HG03575 (cell line): ENCODE measurements around the gene KCNK17.

Experiments
- ATAC-seq: cut with Tn5 transposase; IDR thresholded peaks from one replicate; pipeline ENCODE4 v1.9.1; 2021; ENCODE audit not compliant: unreplicated experiment, insufficient number of reproducible peaks, low FRiP score; ENCODE audit errors: extremely low read depth

The KCNK17 gene

DNA sequence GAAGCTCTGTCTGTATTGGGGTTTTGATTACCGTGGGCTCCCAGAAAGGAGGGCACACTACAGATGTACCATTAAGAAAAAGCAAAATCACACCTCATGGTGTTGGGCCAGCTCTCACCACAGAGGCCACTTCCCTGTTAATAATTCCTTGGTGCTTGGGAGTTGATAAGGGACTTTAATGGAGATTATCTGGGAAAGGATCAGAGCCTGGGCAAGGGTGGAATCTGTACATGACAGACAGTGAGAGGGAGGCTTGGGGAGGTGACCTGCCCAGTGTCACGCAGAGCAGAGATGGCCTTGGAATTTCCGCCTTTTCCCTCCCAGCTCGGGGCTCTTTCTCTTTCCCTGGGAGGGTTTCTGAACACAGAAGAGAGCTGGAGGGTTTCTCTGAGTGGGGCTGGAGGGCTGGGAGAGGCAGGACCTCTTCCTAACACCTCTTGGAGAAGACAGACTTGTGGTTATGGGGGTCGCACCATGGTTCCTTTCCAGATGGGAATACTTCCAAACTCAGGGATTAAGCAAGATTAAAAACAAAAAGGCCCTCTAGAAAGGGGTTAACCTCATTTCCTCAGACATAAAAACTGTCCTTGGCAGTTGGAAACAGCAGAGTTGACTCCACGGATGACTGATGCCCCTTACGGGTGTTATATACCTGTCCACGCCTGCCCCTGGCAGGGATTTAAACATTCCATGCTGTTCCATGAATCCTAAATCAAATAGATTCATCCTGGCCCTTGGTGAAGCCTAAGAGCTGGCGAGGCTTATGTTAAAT lies 25.1 kb upstream of the KCNK17 start:
- no peak for ATAC-seq

DNA sequence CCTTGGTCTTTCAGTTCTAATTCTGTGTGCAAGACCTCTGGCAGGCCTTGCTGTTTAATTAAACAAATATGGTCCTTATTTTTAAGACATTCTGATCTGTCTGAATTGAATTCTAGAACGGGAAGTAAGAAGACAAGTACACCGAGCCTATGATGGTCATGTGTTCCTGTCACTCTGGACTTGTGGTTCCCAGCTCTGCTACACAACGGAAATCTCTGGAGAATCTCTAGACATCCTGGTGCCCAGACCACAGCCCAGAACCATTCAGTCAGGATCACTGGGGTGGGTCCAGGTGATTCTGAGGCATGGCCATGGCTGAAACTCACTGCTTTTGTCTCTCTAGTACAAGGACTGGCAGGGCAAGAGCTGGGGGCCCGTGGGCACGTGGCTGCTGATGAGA lies 24.2 kb upstream of the KCNK17 start:
- ATAC-seq: no peak

DNA sequence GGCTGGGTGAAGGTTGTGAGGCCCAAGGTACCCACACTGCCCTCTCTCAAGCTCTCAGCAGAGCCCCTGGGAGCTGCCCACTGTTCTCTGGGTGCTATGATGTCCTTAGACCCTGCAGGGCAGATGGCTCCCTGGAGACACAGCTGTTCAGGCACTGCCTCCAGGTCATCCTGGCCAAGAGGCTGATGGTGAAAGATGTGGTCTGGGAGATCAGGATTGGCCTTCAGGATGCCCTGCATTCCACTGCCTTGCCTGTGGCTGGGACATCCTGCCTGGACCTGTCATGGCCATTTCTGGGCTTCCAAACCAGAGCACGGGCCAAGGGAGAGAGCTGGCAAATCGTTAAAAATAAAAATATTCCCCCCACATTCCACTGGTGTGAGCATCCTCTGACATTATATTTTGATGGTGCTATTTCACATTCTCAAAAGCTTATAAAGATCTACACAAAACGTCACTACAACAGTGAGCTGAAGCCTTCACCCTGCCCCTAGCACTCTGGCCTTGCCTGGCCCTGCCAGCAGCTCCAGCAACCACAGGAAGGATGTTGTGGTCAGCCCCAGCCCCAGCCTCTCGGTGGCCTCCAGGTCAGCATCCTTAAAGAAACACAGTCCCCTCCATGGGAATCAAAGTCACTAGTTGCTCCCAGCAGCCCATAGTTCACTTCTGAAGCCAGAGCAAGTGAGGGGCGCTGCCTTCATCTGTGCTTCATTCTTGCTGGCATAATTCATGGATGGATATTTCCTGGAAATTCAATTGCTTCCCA lies 21.7 kb upstream of the KCNK17 start:
- no peak for ATAC-seq

DNA sequence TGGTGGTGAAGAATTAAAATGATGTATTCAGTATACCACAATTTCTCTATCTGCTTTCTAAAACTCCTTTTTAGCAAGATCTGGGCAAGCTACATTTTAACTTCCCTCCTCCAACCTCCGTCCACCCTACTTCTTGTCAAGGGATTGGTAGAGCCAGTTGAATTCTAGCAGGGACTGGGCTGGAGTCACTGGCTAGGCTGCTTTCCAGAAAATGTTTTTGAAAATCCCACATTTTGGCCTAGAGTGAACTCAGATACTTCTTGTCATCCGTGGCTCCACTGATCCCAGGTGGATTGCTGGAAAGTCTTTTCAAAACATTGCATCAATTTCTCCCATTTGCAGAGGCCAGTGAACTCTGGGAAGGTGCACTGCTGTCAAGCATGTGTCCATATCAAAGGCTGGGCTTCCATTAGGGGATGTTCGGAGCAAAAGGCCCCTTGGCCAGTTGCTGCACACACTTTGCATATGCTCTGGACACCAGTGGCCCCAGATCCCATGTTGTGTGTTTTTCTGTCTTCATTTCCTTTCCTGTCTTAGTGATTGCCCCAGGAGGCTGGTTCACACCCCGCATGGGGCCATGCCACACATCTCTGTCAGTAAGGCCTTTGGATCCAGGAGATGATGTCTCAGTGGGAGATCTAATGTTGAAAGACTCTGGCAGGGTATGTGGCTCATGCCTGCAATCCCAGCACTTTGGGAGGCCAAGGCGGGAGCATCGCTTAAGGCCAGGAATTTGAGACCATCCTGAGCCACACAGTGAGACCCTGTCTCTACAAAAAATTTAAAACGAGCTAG lies 19.6 kb upstream of the KCNK17 start:
- ATAC-seq: no peak

DNA sequence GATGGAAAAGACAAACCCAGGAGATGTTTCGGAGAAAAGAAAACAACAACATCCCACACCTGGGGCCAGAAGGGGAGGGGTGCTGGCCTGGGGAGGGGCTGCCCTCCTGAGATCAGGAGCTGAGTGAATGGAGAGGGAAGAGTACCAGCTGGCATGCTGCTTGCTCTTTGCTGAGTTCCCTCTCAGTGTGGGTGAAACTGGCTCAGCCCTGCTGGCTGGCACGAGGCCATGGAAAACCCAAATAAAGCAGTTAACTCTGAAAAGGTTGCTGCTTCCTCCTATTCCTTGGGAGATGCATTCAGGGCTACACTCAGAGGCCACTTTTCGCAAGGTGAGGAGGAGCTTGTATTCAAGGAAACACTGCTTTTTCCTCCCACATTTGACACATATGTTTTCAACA lies 16.3 kb upstream of the KCNK17 start:
- ATAC-seq: no peak

DNA sequence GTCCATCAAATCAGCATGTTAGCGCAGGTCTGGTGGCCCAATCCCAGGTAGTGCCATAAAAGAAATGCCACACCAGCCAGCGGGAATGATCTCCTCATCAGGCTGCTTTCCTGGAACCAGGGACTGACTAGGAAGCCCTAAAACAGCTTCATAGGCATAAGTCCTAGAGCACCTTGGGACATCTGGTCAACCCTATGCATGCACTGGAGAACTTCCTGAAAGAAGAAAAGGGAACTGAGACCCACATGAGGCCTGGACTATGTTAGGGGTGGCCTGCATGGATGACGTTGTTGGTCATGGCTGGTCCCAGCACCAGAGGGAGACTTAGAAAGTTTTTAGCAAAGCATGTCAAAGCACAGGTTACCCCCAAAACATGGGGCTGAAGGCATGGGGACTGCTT lies 15.8 kb upstream of the KCNK17 start:
- ATAC-seq: no peak

DNA sequence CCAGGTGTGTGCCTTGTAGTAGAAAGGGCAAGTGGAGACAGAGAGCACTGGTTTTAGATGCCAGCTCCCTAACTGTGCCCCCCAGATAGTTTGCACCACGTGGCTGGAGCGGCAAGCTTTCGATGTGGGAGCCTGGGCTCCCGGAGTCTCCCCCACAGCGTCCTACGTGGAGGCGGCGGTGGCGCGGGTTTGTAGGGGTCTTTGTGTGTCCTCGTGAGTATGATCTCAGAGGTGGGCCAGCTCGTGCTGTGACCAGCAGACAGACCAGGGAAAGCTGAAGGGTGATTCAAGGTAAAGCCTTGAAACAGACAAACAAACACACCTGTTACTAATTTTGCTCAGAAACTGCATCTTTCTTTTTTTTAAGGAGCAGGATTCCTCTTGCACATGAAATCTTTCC lies 13.8 kb upstream of the KCNK17 start:
- no peak for ATAC-seq

DNA sequence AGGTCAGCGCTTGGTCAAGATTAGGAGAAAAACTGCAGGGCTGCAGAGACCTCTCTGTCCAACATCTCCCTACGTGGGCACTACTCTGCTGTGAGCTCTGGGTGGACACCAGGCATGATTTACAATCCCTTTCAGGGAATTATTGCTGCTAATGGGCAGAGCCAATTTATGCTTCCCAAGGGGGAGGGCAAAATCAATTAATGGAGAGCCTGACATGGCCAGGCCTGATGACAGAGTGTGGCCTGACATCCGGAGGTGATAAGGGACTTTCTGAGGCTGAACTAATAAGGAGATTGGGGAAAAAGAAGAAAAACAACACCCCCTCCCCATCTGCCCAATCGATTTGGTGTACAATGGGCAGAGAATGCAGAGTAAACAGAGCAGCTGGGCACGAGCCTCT lies 13.3 kb upstream of the KCNK17 start:
- no peak for ATAC-seq

DNA sequence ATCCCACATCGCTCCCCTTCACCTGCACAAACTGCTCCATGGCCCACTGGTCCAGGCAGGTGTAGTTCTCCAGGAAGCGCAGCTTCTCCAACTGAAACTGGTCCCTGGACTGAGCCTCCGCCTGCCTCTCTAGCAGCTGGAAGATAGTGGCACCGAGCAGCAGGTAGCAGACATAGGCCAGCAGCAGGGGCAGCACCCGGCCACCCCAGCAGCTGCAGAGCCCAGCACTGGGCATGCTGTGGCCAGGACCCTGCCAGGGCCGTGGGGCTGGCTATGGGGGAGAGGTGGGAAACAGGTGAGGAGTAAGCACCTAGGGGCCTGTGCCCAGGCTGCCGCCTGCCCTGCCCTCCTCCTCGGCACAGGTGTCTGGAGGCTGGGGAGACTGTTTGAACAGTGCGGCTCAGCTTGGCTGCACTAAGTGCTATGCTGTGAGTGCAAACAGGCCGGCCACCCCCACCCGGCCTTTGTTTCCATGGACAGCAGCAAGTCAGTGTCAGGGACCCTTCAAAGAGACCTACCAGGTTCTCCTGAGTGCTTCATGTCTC lies 8.2 kb upstream of the KCNK17 start, which contains the start of gene KCNK16:
TSS of gene KCNK16 (minus strand) at position 397 of the 545 bp plus-strand sequence. CDS start at position 235, 162 bp downstream.
- no peak for ATAC-seq

DNA sequence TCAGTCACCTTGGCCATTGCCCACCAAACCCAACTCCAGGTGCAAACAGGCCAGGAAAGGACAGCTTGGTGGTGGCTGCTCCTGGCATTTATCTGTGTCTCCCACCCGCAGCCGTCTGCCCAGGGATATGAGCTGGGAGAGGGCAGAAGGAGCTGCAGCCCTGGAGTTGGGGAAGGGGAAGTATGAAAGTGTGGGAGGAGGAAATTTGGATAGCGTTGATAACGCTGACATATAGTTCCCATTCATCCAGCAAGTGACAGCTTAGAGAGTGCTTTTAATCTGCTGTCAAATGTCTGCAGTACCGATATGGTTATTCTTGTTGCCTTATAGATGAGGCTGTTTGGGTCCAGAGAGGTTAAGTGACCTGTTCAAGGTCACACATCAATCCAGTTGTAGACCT lies 7.5 kb upstream of the KCNK17 start:
- no peak for ATAC-seq

DNA sequence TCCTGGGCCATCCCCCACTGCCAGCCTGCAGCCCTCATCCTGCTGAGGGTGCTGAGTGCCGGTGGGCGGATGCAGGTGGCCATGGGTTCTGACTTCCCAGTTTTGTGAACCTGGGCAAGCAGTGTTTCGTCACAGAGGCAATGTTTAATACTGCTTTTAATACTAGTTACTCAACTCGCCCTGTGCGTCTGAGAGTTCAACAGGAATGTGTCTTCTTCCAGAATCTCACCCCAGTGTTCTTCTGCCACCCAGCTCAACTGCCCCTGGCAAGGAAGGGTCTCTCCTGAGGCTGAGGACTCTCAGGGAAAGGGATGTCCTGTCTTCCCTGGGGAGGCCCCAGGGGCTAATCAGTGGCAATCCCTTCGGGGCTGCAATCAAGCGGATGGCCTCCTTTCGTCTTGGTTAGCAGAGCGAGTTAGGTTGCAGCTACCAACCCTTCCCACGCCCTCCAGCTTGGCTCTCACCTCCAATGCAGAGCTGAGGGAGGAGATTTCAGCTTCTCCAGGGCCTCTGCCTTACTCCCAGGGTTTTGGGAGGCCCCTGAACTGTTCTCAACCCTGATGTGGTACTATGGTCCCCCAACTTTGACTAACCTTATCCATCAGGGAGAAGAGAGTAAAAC lies 6.3 kb upstream of the KCNK17 start:
- no peak for ATAC-seq

DNA sequence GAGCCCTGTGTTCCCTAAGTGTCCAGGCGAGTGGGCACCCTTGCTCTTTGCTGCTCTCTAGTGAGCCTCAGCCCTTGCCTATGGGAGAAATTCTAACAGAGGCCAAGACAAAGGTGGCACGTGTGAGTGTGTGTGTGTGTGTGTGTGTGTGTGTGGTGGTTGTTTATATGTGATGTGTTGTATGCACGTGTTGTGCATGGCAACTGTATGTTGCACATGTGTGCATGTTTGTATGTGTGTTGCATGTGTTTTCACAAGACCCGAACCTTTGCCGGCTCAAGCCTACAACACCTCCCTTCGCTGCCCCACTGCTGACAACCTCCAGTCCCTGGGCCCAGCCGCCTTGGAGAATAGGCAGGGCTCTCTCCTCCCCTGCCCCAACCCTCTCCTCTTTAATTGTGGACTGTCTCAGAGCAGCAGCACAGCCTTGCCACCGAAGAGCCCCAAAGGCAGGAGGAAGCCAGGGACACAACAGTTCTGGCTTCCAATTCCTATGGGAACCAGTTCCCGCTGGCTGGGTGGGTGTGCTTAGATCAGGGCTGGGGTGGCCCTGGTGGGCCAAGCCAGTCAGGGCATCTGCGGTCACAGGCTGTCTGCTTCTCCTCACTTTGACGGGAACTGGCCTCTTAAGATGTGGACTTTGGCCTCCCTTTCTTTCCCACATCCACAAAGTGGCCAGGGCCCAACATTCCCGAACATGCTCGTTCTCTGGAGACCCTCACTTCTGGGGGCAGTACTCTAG lies 5.6 kb upstream of the KCNK17 start:
- ATAC-seq: no peak

DNA sequence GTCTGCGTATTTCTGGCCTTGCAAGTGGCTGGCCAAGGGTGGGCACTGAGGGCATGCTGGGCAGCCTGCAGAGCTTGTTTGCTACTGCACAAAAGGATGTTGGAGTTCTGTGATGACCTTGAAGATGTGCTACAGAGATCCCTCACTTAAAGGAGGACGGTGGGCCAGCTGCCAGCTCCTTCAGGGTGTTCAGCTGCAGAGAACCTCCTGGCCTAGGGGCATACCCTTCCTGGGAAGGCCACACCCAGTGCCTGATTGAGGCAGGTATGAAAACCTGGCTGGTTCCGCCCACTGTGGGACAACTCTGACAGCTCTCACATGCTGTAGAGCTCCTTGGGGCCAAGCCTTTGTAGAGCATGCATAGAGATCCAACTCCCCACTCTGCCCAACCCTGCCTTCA lies 3.0 kb upstream of the KCNK17 start:
- no peak for ATAC-seq

DNA sequence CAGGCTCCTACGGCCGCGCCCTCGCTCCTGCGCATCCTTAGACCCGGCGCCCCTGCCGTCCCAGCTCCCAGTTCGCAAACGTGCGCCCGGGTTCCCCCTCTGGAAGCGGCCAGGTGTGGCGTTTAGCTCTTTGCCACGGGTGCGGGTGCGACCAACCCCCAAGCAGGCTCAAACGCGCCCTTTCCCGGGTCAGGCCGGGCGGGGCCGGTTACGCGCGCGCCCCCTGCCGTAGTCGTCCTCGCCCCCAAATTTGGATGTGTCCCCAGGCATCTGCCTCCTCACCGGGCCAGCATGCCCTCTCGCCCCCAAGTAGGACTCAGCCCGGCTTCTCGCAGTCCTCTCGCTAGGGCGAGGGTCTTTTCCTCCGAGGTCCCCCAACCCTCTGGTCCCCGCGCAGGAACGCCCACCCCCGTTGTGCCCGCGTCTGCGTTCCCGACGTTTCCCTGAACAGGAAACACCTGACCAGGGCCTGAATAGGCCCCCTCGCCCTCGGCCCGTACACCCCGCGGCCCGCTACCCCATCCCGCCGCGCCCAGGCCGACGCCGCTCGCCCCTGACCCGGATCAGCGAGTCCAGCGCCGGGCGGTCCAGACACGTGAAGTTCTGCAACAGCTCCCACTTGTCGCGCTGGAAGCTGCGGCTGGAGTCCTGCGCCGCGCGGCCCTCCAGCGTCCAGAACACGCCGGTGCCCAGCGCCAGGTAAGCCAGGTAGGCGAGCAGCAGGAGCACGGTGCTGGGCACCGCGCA lies 520 bp downstream of the KCNK17 start:
- no peak for ATAC-seq

DNA sequence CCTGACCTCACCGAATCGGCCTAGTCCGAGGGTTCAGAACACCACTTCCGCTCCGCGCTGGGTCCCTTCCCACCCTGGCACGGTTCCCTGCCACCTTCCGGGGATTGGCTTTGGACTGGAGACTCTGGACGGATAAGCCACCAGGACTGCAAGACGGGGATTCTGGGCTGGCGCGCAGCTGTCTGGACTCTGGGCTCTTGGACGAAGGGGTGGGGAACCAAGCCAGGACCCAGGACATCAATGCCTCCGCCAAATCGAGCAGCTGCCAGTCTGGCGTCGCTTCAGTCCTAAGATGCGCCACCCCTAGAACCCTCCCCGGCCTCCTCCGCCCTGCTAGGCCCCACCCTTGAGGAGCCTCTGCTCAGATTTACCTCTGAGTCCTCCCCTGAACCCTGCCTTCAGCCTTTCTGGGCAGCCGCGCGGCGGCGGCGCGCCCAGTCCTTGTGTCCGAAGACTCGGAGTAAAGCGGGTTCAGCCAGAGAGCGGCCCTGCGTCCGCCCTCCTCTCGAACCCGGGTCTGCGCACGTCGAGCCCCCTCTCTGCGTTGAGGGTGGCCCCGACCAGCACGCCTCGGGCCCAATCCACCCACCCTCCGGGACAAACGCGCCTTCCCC lies 1.2 kb downstream of the KCNK17 start:
- no peak for ATAC-seq

DNA sequence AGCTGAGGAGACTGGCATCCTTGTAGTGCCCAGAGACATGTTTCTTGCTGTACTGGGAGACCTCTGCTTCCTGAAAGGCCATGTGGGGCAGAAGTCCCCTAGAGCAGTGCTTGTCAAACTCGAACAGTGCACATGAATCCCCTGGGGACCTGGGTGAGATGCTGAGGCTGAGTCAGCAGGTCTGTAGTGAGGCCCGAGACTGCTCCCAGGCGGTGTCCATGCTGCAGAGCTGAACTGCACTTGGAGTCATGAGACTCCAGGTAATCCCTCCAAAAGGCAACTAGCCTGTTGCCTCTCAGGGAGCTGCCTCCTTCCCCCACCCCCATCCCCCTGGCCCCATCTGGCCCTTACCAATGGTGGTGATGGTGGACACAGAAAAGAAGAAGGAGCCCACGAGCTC lies 3.7 kb downstream of the KCNK17 start:
- no peak for ATAC-seq

DNA sequence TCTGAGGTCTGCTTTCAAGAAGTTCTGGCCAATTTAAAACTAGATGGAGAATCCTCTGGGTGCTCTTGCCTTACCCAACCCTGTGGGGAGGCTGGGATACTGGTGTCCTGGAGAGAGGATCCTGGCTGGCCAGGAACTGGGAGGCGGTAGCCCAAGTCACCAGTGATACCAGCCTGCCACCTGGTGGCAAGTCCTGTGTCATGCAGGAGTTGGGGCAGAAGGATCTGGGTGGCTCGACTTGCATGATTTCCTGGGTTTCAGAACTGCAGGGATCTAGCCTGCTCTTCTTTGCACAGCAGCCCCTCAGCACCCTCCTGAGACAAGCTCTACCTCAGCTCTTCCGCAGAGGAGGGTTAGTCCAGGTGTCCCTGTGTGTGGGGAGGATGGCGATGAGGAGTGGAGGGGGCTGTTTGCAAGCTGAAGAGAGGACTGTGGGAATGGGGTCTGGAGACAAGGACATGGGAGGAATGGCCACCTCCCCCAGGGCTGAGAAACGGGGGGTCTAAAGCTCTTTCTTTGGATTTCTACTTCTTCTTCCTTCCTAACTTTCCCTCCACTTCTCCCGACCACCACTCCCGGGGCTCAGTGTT lies 4.2 kb downstream of the KCNK17 start:
- ATAC-seq: no peak
